Trophoblast cell (in vitro differentiated cells and primary cell): ENCODE results near the gene RAF1.
"Not testable (repeated sequence)": the region's sequence is repeated elsewhere in the genome, so short reads cannot be mapped to it uniquely, and the experiment has no call there.

Source experiments
- DNase-seq, 2 donors: peaks; one replicate each; pipeline ENCODE4 v3.0.0-alpha.2; 2016
- H2AFZ ChIP-seq: 2 replicates; pipeline ENCODE4 v1.6.1; 2013; ENCODE audit warnings: low read length, moderate library complexity, mild to moderate bottlenecking; ENCODE audit not compliant: insufficient read depth, poor library complexity
- H2AK5ac ChIP-seq: 2 replicates; pipeline ENCODE4 v1.6.1; 2013; ENCODE audit warnings: mild to moderate bottlenecking, low read length
- H2BK120ac ChIP-seq: 2 replicates; pipeline ENCODE4 v1.6.1; 2013; ENCODE audit warnings: low read length, mild to moderate bottlenecking, moderate library complexity; ENCODE audit not compliant: insufficient read depth, poor library complexity
- H2BK12ac ChIP-seq: 2 replicates; pipeline ENCODE4 v1.6.1; 2013; ENCODE audit warnings: mild to moderate bottlenecking, low read length, moderate library complexity
- H2BK5ac ChIP-seq: 2 replicates; pipeline ENCODE4 v1.6.1; 2013; ENCODE audit warnings: low read length, low read depth, moderate library complexity, mild to moderate bottlenecking; ENCODE audit not compliant: poor library complexity
- H3K14ac ChIP-seq: 2 replicates; pipeline ENCODE4 v1.6.1; 2013; ENCODE audit warnings: mild to moderate bottlenecking, low read length
- H3K18ac ChIP-seq: 2 replicates; pipeline ENCODE4 v1.6.1; 2013; ENCODE audit warnings: mild to moderate bottlenecking, low read length
- H3K23ac ChIP-seq: 2 replicates; pipeline ENCODE4 v1.6.1; 2013; ENCODE audit warnings: low read length
- H3K27ac ChIP-seq: 2 replicates; pipeline ENCODE4 v1.5.1; 2013; ENCODE audit warnings: low read depth, mild to moderate bottlenecking, inconsistent platforms, low read length, moderate library complexity
- H3K27me3 ChIP-seq: 2 replicates; pipeline ENCODE4 v1.6.1; 2013; ENCODE audit warnings: inconsistent platforms, mild to moderate bottlenecking, low read length, moderate library complexity; ENCODE audit not compliant: insufficient read depth
- H3K36me3 ChIP-seq, 2 experiments: 1 replicate in 1 of 2; 2 replicates in 1 of 2; pipeline ENCODE4 v1.6.1; 2013; ENCODE audit warnings: low read length in 2 of 2, mild to moderate bottlenecking in 2 of 2, moderate library complexity in 1 of 2; ENCODE audit not compliant: insufficient read depth in 2 of 2, control insufficient read depth in 1 of 2
- H3K4ac ChIP-seq: 2 replicates; pipeline ENCODE4 v1.6.1; 2013; ENCODE audit warnings: low read depth, mild to moderate bottlenecking, low read length, moderate library complexity
- H3K4me1 ChIP-seq, 2 experiments: 1 replicate in 1 of 2; 2 replicates in 1 of 2; pipeline ENCODE4 v1.6.1; 2013; ENCODE audit warnings: low read length in 2 of 2, mild to moderate bottlenecking in 2 of 2, moderate library complexity in 1 of 2; ENCODE audit not compliant: insufficient read depth in 2 of 2, control insufficient read depth in 1 of 2
- H3K4me2 ChIP-seq: 2 replicates; pipeline ENCODE4 v1.6.1; 2013; ENCODE audit warnings: inconsistent platforms, mild to moderate bottlenecking, low read length, moderate library complexity
- H3K4me3 ChIP-seq: 2 replicates; pipeline ENCODE4 v1.5.1; 2013; ENCODE audit warnings: mild to moderate bottlenecking, low read depth, low read length, inconsistent platforms
- H3K79me1 ChIP-seq: one replicate; pipeline ENCODE4 v1.6.1; 2013; ENCODE audit warnings: low read length
- H3K79me2 ChIP-seq: 2 replicates; pipeline ENCODE4 v1.6.1; 2013; ENCODE audit warnings: low read length, mild to moderate bottlenecking; ENCODE audit not compliant: control insufficient read depth, insufficient read depth, poor library complexity
- H3K9ac ChIP-seq: 2 replicates; pipeline ENCODE4 v1.6.1; 2013; ENCODE audit warnings: mild to moderate bottlenecking, low read length
- H3K9me3 ChIP-seq: 2 replicates; pipeline ENCODE4 v1.6.1; 2013; ENCODE audit warnings: low read depth, mild to moderate bottlenecking, control low read depth, inconsistent platforms, low read length; ENCODE audit not compliant: insufficient read depth
- H4K12ac ChIP-seq: 2 replicates; pipeline ENCODE4 v1.6.1; 2013; ENCODE audit warnings: low read depth, mild to moderate bottlenecking, low read length, moderate library complexity
- H4K8ac ChIP-seq: 2 replicates; pipeline ENCODE4 v1.6.1; 2013; ENCODE audit warnings: low read depth, mild to moderate bottlenecking, low read length, moderate library complexity
- H4K91ac ChIP-seq: one replicate; pipeline ENCODE4 v1.6.1; 2013; ENCODE audit warnings: low read depth, mild to moderate bottlenecking, low read length, moderate library complexity
- WGBS: extraction: QIAGEN DNeasy Blood & Tissue Kit; methylation state at CpG from one replicate; pipeline ENCODE4 v1.1.7; 2013; ENCODE audit warnings: missing lambda C conversion rate; ENCODE audit not compliant: insufficient read length, insufficient coverage; ENCODE audit errors: extremely low coverage; 5-methylcytosine and 5-hydroxymethylcytosine counted together

Gene RAF1

GRCh38 chr3:12661375-12661774, 2.5 kb downstream of the RAF1 start:
- H4K91ac ChIP-seq, H3K23ac ChIP-seq, H2AK5ac ChIP-seq, H3K27me3 ChIP-seq, H2BK5ac ChIP-seq, H3K36me3 ChIP-seq, H4K12ac ChIP-seq, H2BK12ac ChIP-seq, H3K4me2 ChIP-seq, H3K9ac ChIP-seq, H3K9me3 ChIP-seq, H3K18ac ChIP-seq, H2AFZ ChIP-seq, H3K4me3 ChIP-seq, H3K14ac ChIP-seq, DNase-seq, H3K4me1 ChIP-seq, H4K8ac ChIP-seq, H2BK120ac ChIP-seq, H3K27ac ChIP-seq: not testable (repeated sequence)
- Histone ChIP-seq H3K4ac (peak overlapping the region; percentile 84), H3K79me1 (peaks cover 17% of the 10 kb centered on the region), H3K79me2 (peaks cover 34% of the 10 kb centered on the region)
- no CpG with 5 or more reads among the region's 13 CpGs for WGBS

GRCh38 chr3:12660196-12660595, 3.7 kb downstream of the RAF1 start:
- H3K4ac ChIP-seq = peak overlapping the region; percentile 94
- no peak overlapping the region for H4K8ac ChIP-seq
- no CpG with 5 or more reads among the region's 2 CpGs for WGBS
- H4K12ac ChIP-seq = no peak overlapping the region
- H2BK5ac ChIP-seq = no peak overlapping the region
- no peak overlapping the region for H3K14ac ChIP-seq
- H3K27me3 ChIP-seq = no peaks in the 10 kb centered on the region
- no peak for DNase-seq
- no peak overlapping the region for H2AFZ ChIP-seq
- H3K79me2 ChIP-seq = peaks cover 34% of the 10 kb centered on the region
- H3K9ac ChIP-seq = no peak overlapping the region
- no peaks in the 10 kb centered on the region for H3K36me3 ChIP-seq
- no peak overlapping the region for H3K23ac ChIP-seq
- no peak overlapping the region for H3K4me3 ChIP-seq
- peaks cover 17% of the 10 kb centered on the region for H3K79me1 ChIP-seq
- no peaks in the 10 kb centered on the region for H3K9me3 ChIP-seq
- no peak overlapping the region for H2AK5ac ChIP-seq
- H3K27ac ChIP-seq = no peak overlapping the region
- H3K4me2 ChIP-seq = no peak overlapping the region
- H2BK12ac ChIP-seq = no peak overlapping the region
- no peak overlapping the region for H4K91ac ChIP-seq
- H3K4me1 ChIP-seq = peaks cover 2 to 3% of the 10 kb centered on the region in 2 experiments
- no peak overlapping the region for H3K18ac ChIP-seq
- H2BK120ac ChIP-seq = no peak overlapping the region

GRCh38 chr3:12659316-12660015, 4.5 kb downstream of the RAF1 start:
- no peak overlapping the region for H4K91ac ChIP-seq
- no CpG with 5 or more reads among the region's 3 CpGs for WGBS

GRCh38 chr3:12658593-12659058, 5.3 kb downstream of the RAF1 start:
- Histone ChIP-seq H3K4ac (peak overlapping the region; percentile 75), H3K9me3 (no peaks in the 10 kb centered on the region), H4K91ac (no peak overlapping the region), H3K4me1 (peaks cover 3% of the 10 kb centered on the region in 2 experiments), H3K23ac (no peak overlapping the region), H2BK120ac (no peak overlapping the region), H3K4me2 (no peak overlapping the region), H3K4me3 (no peak overlapping the region), H3K27ac (no peak overlapping the region), H2BK5ac (no peak overlapping the region), H3K18ac (no peak overlapping the region), H3K9ac (no peak overlapping the region), H3K27me3 (no peaks in the 10 kb centered on the region), H3K79me1 (peaks cover 9% of the 10 kb centered on the region), H2AFZ (no peak overlapping the region), H2AK5ac (no peak overlapping the region), H4K8ac (no peak overlapping the region), H4K12ac (no peak overlapping the region), H3K14ac (no peak overlapping the region), H3K79me2 (peaks cover 30% of the 10 kb centered on the region), H2BK12ac (no peak overlapping the region), H3K36me3 (no peaks in the 10 kb centered on the region)
- no CpG with 5 or more reads among the region's 4 CpGs for WGBS
- peak in 1 of 2 donors; percentile 49 for DNase-seq

More at GRCh38 chr3:12659316-12660015, 4.5 kb downstream of the RAF1 start:
- no peak overlapping the region for H3K14ac ChIP-seq
- peak overlapping the region; percentile 81 for H3K4ac ChIP-seq
- H3K23ac ChIP-seq = no peak overlapping the region
- H3K27ac ChIP-seq = no peak overlapping the region
- peak in 1 of 2 donors; percentile 18 for DNase-seq
- peaks cover 2 to 3% of the 10 kb centered on the region in 2 experiments for H3K4me1 ChIP-seq
- H3K36me3 ChIP-seq = no peaks in the 10 kb centered on the region
- peaks cover 16% of the 10 kb centered on the region for H3K79me1 ChIP-seq
- H3K4me2 ChIP-seq = no peak overlapping the region
- no peak overlapping the region for H2BK12ac ChIP-seq
- no peak overlapping the region for H2BK5ac ChIP-seq
- no peak overlapping the region for H3K4me3 ChIP-seq
- H2BK120ac ChIP-seq = no peak overlapping the region
- H3K27me3 ChIP-seq = no peaks in the 10 kb centered on the region
- H3K9ac ChIP-seq = no peak overlapping the region
- no peak overlapping the region for H2AFZ ChIP-seq
- H3K18ac ChIP-seq = no peak overlapping the region
- no peaks in the 10 kb centered on the region for H3K9me3 ChIP-seq
- H2AK5ac ChIP-seq = no peak overlapping the region
- no peak overlapping the region for H4K12ac ChIP-seq
- peaks cover 34% of the 10 kb centered on the region for H3K79me2 ChIP-seq
- H4K8ac ChIP-seq = no peak overlapping the region
